HG03354 (cell line): ENCODE results near the gene SDC1.
"Not testable (repeated sequence)": the region's sequence is repeated elsewhere in the genome, so short reads cannot be mapped to it uniquely, and the experiment has no call there.

Experiments used
- ATAC-seq: cut with Tn5 transposase; IDR thresholded peaks from one replicate; pipeline ENCODE4 v1.9.1; 2021; ENCODE audit warnings: mild to moderate bottlenecking; ENCODE audit not compliant: unreplicated experiment, poor library complexity, severe bottlenecking

SDC1 gene, protein sequence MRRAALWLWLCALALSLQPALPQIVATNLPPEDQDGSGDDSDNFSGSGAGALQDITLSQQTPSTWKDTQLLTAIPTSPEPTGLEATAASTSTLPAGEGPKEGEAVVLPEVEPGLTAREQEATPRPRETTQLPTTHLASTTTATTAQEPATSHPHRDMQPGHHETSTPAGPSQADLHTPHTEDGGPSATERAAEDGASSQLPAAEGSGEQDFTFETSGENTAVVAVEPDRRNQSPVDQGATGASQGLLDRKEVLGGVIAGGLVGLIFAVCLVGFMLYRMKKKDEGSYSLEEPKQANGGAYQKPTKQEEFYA

DNA sequence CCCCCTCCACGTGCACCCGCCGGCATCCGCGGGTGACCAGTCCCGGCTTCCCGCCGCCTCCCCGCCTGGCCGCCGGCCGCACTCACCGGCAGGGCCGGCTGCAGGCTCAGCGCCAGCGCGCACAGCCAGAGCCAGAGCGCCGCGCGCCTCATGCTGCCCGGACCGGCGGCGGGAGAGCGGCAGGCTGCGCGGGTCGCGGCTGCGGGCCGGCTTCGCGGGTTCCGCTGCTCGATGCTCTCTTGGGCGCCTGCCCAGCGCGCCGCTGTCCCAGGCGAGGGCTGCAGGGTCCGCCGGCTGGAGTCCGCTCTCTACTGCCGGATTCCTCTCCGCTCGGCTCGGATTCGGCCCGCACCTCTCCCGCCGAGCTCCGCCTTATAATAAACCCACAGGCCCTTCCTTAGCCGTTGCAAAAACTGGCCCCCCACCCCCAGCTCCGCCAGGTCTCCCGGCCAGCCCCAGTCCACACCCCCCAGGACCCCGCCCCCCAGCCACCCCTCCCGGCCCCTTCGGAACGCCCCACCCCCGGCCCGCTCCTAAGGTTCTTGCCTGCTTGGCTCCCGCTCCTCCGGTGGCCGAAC is at the start of gene SDC1:
TSS of gene SDC1 (minus strand) at position 415 of the 578 bp plus-strand sequence. CDS start at position 152, 263 bp downstream.
- ATAC-seq, result peak; percentile 35

GRCh38 chr2:20273042-20273441 is 48.1 kb upstream of the SDC1 start:
- no peak for ATAC-seq

DNA sequence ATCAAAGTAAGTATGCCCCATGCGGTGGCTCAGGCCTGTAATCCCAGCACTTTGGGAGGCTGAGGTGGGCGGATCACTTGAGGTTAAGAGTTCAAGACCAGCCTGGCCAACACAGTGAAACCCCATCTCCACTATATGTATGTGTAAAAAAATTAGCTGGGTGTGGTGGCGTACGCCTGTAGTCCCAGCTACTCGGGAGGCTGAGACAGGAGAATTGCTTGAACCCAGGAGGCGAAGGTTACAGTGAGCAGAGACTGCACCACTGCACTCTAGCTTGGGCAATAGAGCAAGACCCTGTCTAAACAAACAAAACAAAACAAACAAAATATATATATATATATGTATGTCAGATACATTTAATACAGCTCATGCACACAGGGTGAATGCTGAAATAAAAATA is 43.4 kb upstream of the SDC1 start:
- ATAC-seq, result not testable (repeated sequence)

DNA sequence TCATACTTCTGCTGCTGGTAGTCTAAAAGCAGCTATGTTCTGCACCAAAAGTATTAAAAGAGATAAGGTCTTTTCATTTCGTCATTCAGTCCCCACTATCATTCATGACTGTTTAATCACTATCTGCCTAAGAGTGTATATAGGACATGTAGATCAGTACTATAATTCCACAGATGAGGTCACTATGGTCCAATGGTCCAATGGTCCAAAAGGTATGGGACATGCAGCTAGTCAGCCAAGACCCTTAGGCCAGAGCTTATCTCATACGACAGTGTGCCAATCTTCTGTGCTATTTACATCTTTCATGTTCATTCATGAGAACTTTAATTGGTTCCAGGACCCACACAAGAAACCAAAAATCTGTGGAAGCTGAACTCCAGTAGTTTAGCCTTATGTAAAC is 42.6 kb upstream of the SDC1 start:
- ATAC-seq, result no peak

DNA sequence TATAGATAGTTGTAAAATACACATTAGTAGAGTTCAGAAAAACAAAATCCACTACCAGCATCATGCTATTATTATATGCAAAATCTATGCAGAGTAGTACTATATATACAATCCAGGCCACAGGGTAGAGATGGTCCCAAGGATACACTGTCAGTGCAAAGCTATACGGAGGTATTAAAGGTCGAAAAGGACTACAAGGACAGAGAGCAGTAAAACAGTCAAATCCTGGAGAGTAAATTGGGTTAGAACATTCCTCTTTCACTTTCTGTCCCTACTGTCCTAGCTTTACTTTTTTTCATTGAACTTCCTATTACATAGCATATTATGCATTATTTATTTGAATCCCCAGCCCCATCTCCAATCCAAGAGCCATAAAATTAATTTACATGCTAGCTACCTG is 39.7 kb upstream of the SDC1 start:
- no peak for ATAC-seq

DNA sequence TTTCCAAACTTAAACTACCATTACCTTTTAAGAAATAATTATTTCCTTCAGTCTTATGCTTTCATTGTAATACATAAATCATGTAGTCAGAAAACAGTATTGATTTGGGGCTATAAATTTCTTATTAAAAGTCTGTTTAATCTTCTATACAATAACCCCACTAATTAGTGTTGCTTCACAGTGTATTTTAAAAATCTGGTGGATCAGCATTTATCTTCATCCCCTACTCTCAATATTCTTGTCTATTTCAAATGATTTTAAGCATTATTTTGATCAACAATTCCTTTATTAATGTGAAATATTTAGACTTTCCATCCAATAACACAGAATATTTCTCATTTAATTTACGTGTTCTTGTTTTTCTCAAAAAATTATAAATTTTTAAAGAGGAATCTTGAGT is 32.5 kb upstream of the SDC1 start:
- ATAC-seq, result no peak

DNA sequence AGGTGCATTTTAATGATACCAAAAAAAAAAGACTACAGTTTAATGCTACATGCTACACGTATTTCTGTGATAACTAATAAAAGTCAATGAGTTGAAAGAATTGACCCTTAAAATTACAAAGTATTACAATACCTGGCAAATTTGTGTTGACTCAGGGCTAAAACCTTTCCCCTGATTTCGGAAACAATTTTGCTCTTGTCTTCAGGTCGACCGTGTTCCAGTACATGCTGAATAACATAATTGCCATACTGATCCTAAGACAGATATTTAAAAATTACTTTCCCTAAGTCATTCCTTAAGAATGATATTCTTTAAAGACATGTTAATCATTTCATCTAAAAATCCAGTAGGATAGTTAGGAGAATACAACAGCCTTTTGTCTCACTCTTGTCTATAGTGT is 29.8 kb upstream of the SDC1 start:
- no peak for ATAC-seq

GRCh38 chr2:20250436-20250835 is 25.5 kb upstream of the SDC1 start:
- ATAC-seq, result no peak

GRCh38 chr2:20249170-20249569 is 24.2 kb upstream of the SDC1 start:
- ATAC-seq, result no peak

- ATAC-seq, result no peak
Measured at GRCh38 chr2:20247084-20247483, 22.2 kb upstream of the SDC1 start.

GRCh38 chr2:20243637-20244036 is 18.7 kb upstream of the SDC1 start:
- ATAC-seq, result not testable (repeated sequence)

DNA sequence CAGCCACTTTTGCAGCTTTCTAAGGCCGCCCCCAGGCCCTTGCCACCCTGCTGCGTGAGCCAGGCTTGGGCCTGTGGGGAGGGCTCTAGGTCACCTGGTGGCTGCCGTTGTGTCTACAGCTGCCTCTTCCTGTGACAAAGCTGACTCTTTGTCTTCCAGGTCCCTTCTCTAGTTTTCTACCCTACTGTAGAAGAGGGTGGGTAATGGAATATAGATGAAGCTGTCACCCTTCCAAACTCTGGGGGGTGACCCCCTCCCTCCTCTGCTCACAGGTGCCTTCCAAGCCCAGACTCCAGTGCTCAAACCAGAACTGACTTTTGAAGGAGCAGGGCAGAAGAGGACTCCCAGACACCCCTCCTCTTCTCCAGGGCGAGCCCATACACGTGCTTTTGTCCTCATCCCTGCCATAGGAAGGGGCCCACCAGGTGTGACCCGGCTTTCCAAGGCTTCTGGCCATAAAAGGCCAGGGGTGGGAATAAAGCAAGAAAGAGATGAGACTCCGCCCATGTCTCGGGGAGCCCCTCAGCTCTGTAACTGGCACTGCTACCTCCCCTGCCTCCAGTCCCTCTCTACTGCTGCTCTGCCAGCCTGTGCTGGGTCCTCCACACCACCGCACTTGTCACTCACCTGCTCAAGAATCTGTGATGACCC is 17.9 kb upstream of the SDC1 start:
- no peak for ATAC-seq

- peak; percentile 55 for ATAC-seq
Measured at GRCh38 chr2:20241973-20242726, 17.2 kb upstream of the SDC1 start.

DNA sequence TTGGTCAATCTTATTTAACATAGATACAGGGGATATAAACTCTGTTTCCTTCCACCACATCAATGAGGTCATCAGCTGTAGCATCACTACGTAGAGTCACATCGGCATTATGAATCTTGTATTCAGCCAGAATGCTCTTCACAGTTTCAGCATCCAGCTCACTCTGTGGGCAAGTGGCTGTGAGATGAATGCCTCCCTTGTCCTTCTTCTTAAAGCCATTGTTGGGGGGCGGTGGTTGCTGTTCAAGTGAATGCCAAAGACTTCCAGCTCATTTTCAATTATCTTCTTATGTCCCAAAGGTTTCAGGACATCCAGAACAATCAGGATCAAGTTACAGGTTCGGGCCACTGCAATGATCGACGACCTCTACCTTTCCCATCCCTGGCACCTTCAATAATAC is 15.4 kb upstream of the SDC1 start:
- not testable (repeated sequence) for ATAC-seq

DNA sequence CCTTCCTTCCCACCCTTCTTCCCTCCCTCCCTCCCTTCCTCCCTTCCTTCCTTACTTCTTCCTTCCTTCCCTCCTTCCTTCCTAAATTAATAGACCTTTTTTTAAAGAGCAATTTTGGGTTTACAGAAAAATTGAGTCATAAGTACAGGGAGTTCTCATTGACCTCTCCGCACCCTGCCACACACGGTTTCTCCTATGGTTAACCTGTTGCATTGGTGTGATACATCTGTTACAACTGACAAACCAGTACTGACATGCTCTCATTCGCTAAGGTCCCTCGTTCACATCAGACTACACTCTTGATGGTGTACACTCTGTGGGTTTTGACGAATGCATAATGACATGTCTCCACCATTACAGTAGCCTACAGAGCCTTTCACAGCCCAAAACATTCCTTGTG is 11.6 kb upstream of the SDC1 start:
- ATAC-seq, result no peak

DNA sequence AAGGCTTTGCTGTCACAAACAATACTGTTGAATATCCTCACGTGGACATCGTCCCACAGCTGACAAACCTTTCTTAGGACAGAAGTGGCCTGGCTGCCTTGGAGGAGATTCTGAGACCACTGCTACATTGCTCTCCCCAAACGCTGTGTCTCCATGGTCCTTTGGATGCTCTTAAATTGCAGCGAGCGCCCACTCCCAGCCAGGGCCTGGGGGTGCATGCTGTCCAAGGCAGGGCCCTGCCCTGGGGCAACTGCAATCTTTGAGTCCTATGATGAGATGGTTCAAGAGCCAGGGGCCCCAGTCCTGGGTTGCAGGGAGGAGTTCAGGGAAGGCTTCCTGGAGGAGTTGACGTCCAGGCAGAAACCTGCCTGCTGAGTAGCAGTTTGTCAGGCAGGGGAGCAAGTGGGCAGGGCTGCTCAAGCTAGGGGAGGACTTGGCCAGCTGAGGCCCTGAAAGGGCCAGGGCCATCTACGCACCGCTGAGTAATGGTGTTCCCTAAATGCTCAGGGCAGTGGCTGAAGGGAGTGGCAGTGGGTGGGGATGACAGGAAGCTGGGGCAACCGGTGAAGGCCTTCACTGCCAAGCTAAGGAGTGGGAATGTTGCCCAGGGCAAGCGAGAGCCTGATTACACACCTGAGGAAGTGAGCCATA is 10.8 kb upstream of the SDC1 start:
- no peak for ATAC-seq

DNA sequence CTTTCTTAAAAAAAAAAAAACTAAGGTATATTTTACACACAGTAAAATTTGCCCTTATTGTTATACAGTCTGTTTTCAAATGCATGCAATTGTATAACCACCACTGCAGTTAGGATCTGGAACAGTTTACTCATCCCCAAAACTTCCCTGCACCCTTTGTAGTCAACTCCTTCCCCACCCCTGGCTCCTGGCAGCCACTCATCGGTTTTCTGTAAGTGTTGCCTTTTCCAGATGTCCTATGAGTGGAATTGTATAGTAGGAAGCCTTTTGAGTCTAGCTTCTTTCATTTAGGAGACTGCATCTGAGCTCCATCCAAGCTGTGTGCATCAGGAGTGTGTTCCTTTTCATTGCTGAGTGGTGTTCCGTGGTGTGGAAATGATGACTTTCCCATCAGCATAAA is 9.7 kb upstream of the SDC1 start:
- not testable (repeated sequence) for ATAC-seq

- ATAC-seq, result no peak
Measured at GRCh38 chr2:20232837-20233207, 7.9 kb upstream of the SDC1 start.

DNA sequence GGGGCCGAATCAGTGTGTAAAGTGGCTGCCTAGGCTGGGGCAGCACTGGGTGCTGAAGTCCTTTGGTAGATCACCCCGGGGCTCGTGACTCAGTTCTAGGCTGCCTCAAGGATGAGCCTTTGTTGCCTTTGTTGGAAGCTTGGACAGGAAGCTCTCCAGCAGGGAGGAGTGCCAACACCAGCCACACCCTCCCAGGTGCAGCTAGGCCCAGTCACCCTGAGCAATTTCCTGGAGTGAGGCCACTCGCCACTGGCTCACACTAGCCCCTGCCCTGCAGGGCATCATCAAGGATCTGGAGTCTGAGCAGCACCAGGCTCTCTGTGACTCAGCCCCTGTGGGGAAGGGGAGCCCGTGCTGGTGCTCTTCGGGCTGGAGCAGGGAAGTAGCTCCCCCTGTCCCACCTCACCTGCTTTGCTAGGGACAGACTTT is 6.7 kb upstream of the SDC1 start:
- ATAC-seq, result no peak

GRCh38 chr2:20231159-20231558 is 6.2 kb upstream of the SDC1 start:
- no peak for ATAC-seq
